Nephron progenitor cell (in vitro differentiated cells): ENCODE data around the gene MED26.

ENCODE experiments used
- DNase-seq: peaks from one replicate; pipeline ENCODE4 v3.0.0; 2021
- H3K27ac Mint-ChIP-seq: 2 replicates; pipeline ENCODE4 v1.8.0; 2021; ENCODE audit warnings: mild to moderate bottlenecking, moderate library complexity, mixed read lengths
- H3K27me3 Mint-ChIP-seq: 2 replicates; pipeline ENCODE4 v1.8.0; 2021; ENCODE audit warnings: mild to moderate bottlenecking, low read depth, mixed read lengths; ENCODE audit not compliant: poor library complexity
- H3K36me3 Mint-ChIP-seq: 2 replicates; pipeline ENCODE4 v1.8.0; 2021; ENCODE audit warnings: low read depth, mixed read lengths
- H3K4me1 Mint-ChIP-seq: 2 replicates; pipeline ENCODE4 v1.8.0; 2021; ENCODE audit warnings: mixed read lengths
- H3K4me3 Mint-ChIP-seq: 2 replicates; pipeline ENCODE4 v1.8.0; 2021; ENCODE audit warnings: mild to moderate bottlenecking, moderate library complexity, mixed read lengths
- H3K9me3 Mint-ChIP-seq: 2 replicates; pipeline ENCODE4 v1.8.0; 2021; ENCODE audit warnings: mild to moderate bottlenecking, moderate library complexity, mixed read lengths
- CTCF ChIP-seq: fragments of 200-600 bp; sonication (generic); IDR thresholded peaks from 2 replicates; pipeline ENCODE4 v1.5.0; 2021; ENCODE audit warnings: antibody characterized with exemption

MED26 gene

GRCh38 chr19:16601378-16602052 lies 26.5 kb downstream of the MED26 start:
- TF ChIP-seq CTCF = no peak
- no peaks in the 10 kb centered on the region for H3K36me3 Mint-ChIP-seq
- H3K4me1 Mint-ChIP-seq = peaks cover 41% of the 10 kb centered on the region
- no peak for DNase-seq
- peaks cover 2% of the 10 kb centered on the region for H3K27me3 Mint-ChIP-seq
- no peak overlapping the region for H3K27ac Mint-ChIP-seq
- H3K4me3 Mint-ChIP-seq = no peak overlapping the region
- no peaks in the 10 kb centered on the region for H3K9me3 Mint-ChIP-seq

GRCh38 chr19:16600824-16601223 lies 27.2 kb downstream of the MED26 start:
- H3K27me3 Mint-ChIP-seq = peaks cover 5% of the 10 kb centered on the region
- no peak overlapping the region for H3K4me3 Mint-ChIP-seq
- H3K9me3 Mint-ChIP-seq = no peaks in the 10 kb centered on the region
- no peaks in the 10 kb centered on the region for H3K36me3 Mint-ChIP-seq
- no peak for DNase-seq
- TF ChIP-seq CTCF = no peak
- peak overlapping the region; percentile 87 for H3K27ac Mint-ChIP-seq
- peaks cover 41% of the 10 kb centered on the region for H3K4me1 Mint-ChIP-seq

- Mint-ChIP-seq H3K27ac (no peak overlapping the region), H3K4me3 (no peak overlapping the region), H3K36me3 (no peaks in the 10 kb centered on the region), H3K27me3 (peaks cover 8% of the 10 kb centered on the region), H3K9me3 (no peaks in the 10 kb centered on the region), H3K4me1 (peaks cover 37% of the 10 kb centered on the region)
- no peak for TF ChIP-seq CTCF
- no peak for DNase-seq
These were observed 28.2 kb downstream of the MED26 start for GRCh38 chr19:16599655-16600346.

- Mint-ChIP-seq H3K4me1 (peaks cover 38% of the 10 kb centered on the region), H3K4me3 (no peak overlapping the region), H3K27me3 (peaks cover 6% of the 10 kb centered on the region), H3K9me3 (no peaks in the 10 kb centered on the region), H3K36me3 (no peaks in the 10 kb centered on the region), H3K27ac (no peak overlapping the region)
- no peak for TF ChIP-seq CTCF
- DNase-seq = no peak
These were observed 29.2 kb downstream of the MED26 start for GRCh38 chr19:16598848-16599247.

- H3K4me1 Mint-ChIP-seq = peaks cover 55% of the 10 kb centered on the region
- no peak for DNase-seq
- H3K27ac Mint-ChIP-seq = no peak overlapping the region
- no peaks in the 10 kb centered on the region for H3K36me3 Mint-ChIP-seq
- no peak overlapping the region for H3K4me3 Mint-ChIP-seq
- peaks cover 6% of the 10 kb centered on the region for H3K27me3 Mint-ChIP-seq
- TF ChIP-seq CTCF = no peak
- no peaks in the 10 kb centered on the region for H3K9me3 Mint-ChIP-seq
These were observed 31.6 kb downstream of the MED26 start for GRCh38 chr19:16596399-16596798.

GRCh38 chr19:16595097-16595496 lies 32.9 kb downstream of the MED26 start:
- no peak for DNase-seq
- TF ChIP-seq CTCF = no peak
- H3K9me3 Mint-ChIP-seq = no peaks in the 10 kb centered on the region
- H3K27me3 Mint-ChIP-seq = peaks cover 6% of the 10 kb centered on the region
- H3K27ac Mint-ChIP-seq = no peak overlapping the region
- no peaks in the 10 kb centered on the region for H3K36me3 Mint-ChIP-seq
- H3K4me1 Mint-ChIP-seq = peaks cover 54% of the 10 kb centered on the region
- no peak overlapping the region for H3K4me3 Mint-ChIP-seq
